Vagina (tissue), 2 donors: ENCODE measurements around the gene TRAPPC8. TPM values are rescaled to one million over a fixed set of nuclear protein-coding genes. Genes with fewer than 3 reads are reported as not detected.

Source experiments
- DNase-seq, 2 donors: peaks; one replicate each; pipeline ENCODE4 v3.0.0-alpha.2; 2017; ENCODE audit errors: extremely low spot score in 2 of 2
- H3K27ac ChIP-seq: fragments of 200-600 bp; sonication (generic); one replicate; pipeline ENCODE4 v1.5.1; 2019
- H3K27me3 ChIP-seq: fragments of 200-600 bp; sonication (generic); one replicate; pipeline ENCODE4 v1.5.1; 2019
- H3K36me3 ChIP-seq, 2 donors: fragments of 200-600 bp; sonication (generic); one replicate each; pipeline ENCODE4 v1.5.1; 2017 to 2019
- H3K4me1 ChIP-seq: fragments of 200-600 bp; sonication (generic); one replicate; pipeline ENCODE4 v1.5.1; 2019
- H3K4me3 ChIP-seq, 2 donors: fragments of 200-600 bp; sonication (generic); 1 replicate in 1 of 2; 2 replicates in 1 of 2; pipeline ENCODE4 v1.5.1; 2016 to 2019
- H3K9me3 ChIP-seq: fragments of 200-600 bp; sonication (generic); one replicate; pipeline ENCODE4 v1.5.1; 2019
- POLR2A ChIP-seq, 2 donors: fragments of 450-650 bp; IDR thresholded peaks; one replicate each; pipeline ENCODE4 v1.6.1; 2017; ENCODE audit warnings: antibody characterized with exemption in 2 of 2, mild to moderate bottlenecking in 2 of 2, moderate library complexity in 2 of 2
- POLR2AphosphoS5 ChIP-seq, 2 donors: sonication (generic); formaldehyde crosslinking; IDR thresholded peaks; one replicate each; pipeline ENCODE4 v1.9.0; 2017; ENCODE audit warnings: antibody characterized with exemption in 2 of 2, mild to moderate bottlenecking in 2 of 2, low read depth in 1 of 2; ENCODE audit not compliant: insufficient read depth in 1 of 2
- intact Hi-C: fragments of 100-400 bp; cut with DNase I; formaldehyde crosslinking; loops from one replicate; pipeline ENCODE4 v1.15.1; 2023
- total RNA-seq: library from RNA; depleted of rRNA; stranded (reverse); fragments of >200 nt; gene quantifications from one replicate; pipeline ENCODE4 v1.2.3, GENCODE V29; 2016
- TF ChIP-seq, protein P1 (sequence below), 3 experiments: fragments of 450-650 bp in 2 of 3; fragments of 200-600 bp in 1 of 3; sonication (generic) in 1 of 3; IDR thresholded peaks; one replicate each; pipeline ENCODE4 v1.5.1; 2017 to 2019; ENCODE audit warnings: antibody characterized with exemption in 3 of 3, mild to moderate bottlenecking in 2 of 3, moderate library complexity in 2 of 3

Gene TRAPPC8
- total RNA-seq, 1 donor from 2014 or later, result 33.1 TPM

GRCh38 chr18:31892936-31893335, 50.0 kb downstream of the TRAPPC8 start:
- no peak for TF ChIP-seq POLR2AphosphoS5 (IDR thresholded peaks at IDR 0.05; ENCODE audit: insufficient read depth in 1 of 2, low read depth in 1 of 2)
- TF ChIP-seq, protein P1, sequence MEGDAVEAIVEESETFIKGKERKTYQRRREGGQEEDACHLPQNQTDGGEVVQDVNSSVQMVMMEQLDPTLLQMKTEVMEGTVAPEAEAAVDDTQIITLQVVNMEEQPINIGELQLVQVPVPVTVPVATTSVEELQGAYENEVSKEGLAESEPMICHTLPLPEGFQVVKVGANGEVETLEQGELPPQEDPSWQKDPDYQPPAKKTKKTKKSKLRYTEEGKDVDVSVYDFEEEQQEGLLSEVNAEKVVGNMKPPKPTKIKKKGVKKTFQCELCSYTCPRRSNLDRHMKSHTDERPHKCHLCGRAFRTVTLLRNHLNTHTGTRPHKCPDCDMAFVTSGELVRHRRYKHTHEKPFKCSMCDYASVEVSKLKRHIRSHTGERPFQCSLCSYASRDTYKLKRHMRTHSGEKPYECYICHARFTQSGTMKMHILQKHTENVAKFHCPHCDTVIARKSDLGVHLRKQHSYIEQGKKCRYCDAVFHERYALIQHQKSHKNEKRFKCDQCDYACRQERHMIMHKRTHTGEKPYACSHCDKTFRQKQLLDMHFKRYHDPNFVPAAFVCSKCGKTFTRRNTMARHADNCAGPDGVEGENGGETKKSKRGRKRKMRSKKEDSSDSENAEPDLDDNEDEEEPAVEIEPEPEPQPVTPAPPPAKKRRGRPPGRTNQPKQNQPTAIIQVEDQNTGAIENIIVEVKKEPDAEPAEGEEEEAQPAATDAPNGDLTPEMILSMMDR (IDR thresholded peaks at IDR 0.05), result no peak
- TF ChIP-seq POLR2A (IDR thresholded peaks at IDR 0.05), result no peak
- no peaks in the 10 kb centered on the region for H3K27me3 ChIP-seq

DNA sequence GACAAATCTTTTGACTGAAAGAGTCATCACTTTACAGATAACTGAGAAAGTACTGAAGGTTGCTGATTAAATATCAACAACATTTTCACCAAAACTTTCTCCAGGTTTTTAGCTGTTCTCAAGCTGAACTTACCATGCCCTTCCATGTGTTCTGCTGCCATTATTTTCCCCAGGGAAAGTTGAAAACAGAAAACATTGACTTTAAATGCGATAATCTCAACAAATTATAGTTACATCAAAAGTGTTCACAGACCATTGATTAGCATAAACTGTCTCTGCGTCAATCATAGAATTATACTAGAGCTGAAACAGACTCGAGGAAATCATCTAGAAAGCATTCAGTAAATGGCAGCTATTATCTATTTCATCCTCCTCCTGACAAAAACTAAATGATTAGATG, 51.4 kb downstream of the TRAPPC8 start:
- DNase-seq, result no peak
- no peaks in the 10 kb centered on the region for H3K9me3 ChIP-seq
- H3K27ac ChIP-seq, result no peak overlapping the region
- intact Hi-C loops, result no loop called here
- TF ChIP-seq POLR2A (IDR thresholded peaks at IDR 0.05), result no peak
- TF ChIP-seq, protein P1 (IDR thresholded peaks at IDR 0.05), result no peak
- no peak for TF ChIP-seq POLR2AphosphoS5 (IDR thresholded peaks at IDR 0.05; ENCODE audit: insufficient read depth in 1 of 2, low read depth in 1 of 2)
- peaks cover 0 to 41% of the 10 kb centered on the region in 2 donors for H3K36me3 ChIP-seq
- H3K4me3 ChIP-seq, result no peak overlapping the region
- H3K4me1 ChIP-seq, result no peaks in the 10 kb centered on the region
- no peaks in the 10 kb centered on the region for H3K27me3 ChIP-seq

More at GRCh38 chr18:31892936-31893335, 50.0 kb downstream of the TRAPPC8 start:
- no peaks in the 10 kb centered on the region for H3K4me1 ChIP-seq
- peaks cover 0 to 41% of the 10 kb centered on the region in 2 donors for H3K36me3 ChIP-seq
- no peak overlapping the region for H3K4me3 ChIP-seq
- no peaks in the 10 kb centered on the region for H3K9me3 ChIP-seq
- no peak overlapping the region for H3K27ac ChIP-seq
- no peak for DNase-seq
- intact Hi-C loops, result no loop called here

DNA sequence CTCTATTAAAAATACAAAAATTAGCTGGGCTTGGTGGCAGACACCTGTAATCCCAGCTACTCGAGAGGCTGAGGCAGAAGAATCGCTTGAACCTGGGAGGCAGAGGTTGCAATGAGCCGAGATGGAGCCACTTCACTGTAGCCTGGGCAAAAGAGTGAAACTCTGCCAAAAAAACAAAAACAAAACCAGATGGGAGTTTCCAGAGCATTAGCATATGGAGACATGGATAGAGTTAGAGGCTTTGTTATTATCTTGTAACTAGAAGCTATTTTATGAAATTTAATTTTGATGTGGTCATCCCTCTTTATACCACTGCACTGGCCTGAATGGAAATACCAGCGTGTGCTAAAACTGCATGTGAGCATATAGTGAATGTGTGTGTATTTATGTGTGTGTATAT, 58.9 kb downstream of the TRAPPC8 start:
- Histone ChIP-seq H3K36me3 (peaks cover 0 to 61% of the 10 kb centered on the region in 2 donors), H3K4me1 (no peaks in the 10 kb centered on the region), H3K4me3 (no peak overlapping the region), H3K9me3 (peaks cover 3% of the 10 kb centered on the region), H3K27me3 (no peaks in the 10 kb centered on the region), H3K27ac (no peak overlapping the region)
- TF ChIP-seq, protein P1 (IDR thresholded peaks at IDR 0.05), result no peak
- TF ChIP-seq POLR2A (IDR thresholded peaks at IDR 0.05), result no peak
- TF ChIP-seq POLR2AphosphoS5 (IDR thresholded peaks at IDR 0.05; ENCODE audit: insufficient read depth in 1 of 2, low read depth in 1 of 2), result no peak
- intact Hi-C loops, result no loop called here
- no peak for DNase-seq

GRCh38 chr18:31880186-31880898, 62.6 kb downstream of the TRAPPC8 start:
- Histone ChIP-seq H3K27me3 (no peaks in the 10 kb centered on the region), H3K36me3 (peaks cover 0 to 56% of the 10 kb centered on the region in 2 donors), H3K4me1 (no peaks in the 10 kb centered on the region), H3K4me3 (no peak overlapping the region), H3K27ac (no peak overlapping the region), H3K9me3 (peaks cover 3% of the 10 kb centered on the region)
- TF ChIP-seq, protein P1 (IDR thresholded peaks at IDR 0.05), result no peak
- TF ChIP-seq POLR2A (IDR thresholded peaks at IDR 0.05) (no peak), POLR2AphosphoS5 (IDR thresholded peaks at IDR 0.05; ENCODE audit: insufficient read depth in 1 of 2, low read depth in 1 of 2) (no peak)
- intact Hi-C loops, result no loop called here
- DNase-seq, result no peak

DNA sequence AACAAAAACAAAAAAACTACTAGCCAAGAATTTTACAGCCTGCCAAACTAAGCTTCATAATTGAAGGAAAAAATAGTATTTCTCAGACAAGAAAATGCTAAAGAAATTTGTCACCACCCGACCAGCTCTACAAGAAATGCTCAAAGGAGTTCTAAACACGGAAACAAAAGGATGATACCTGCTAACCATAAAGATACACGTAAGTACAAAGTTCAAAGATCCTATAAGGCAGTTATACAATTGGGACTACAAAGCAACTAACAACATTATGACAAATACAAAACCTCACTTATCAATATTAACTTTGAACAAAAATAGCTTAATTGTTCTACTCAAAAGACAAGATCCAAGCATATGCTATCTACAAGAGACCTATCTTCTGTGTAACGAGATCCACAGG, 64.6 kb downstream of the TRAPPC8 start:
- no peak overlapping the region for H3K4me3 ChIP-seq
- TF ChIP-seq POLR2A (IDR thresholded peaks at IDR 0.05) (no peak), POLR2AphosphoS5 (IDR thresholded peaks at IDR 0.05; ENCODE audit: insufficient read depth in 1 of 2, low read depth in 1 of 2) (no peak)
- TF ChIP-seq, protein P1 (IDR thresholded peaks at IDR 0.05), result no peak
- no peak overlapping the region for H3K27ac ChIP-seq
- no peak for DNase-seq
- H3K27me3 ChIP-seq, result no peaks in the 10 kb centered on the region
- H3K4me1 ChIP-seq, result no peaks in the 10 kb centered on the region
- intact Hi-C loops, result no loop called here
- H3K36me3 ChIP-seq, result peaks cover 0 to 55% of the 10 kb centered on the region in 2 donors
- H3K9me3 ChIP-seq, result peaks cover 3% of the 10 kb centered on the region
